ENCODE data around the gene ULK2. TPM values are rescaled to one million over a fixed set of nuclear protein-coding genes. Genes with fewer than 3 reads are reported as not detected.

Gene ULK2
- total RNA-seq, 1 experiment from 2014 or later = 12.9 TPM

- Histone ChIP-seq H3K9me3 (ENCODE audit: low read depth, low read length, poor library complexity, severe bottlenecking) (no peaks in the 10 kb centered on the region), H3K36me3 (ENCODE audit: insufficient read depth, low read length, poor library complexity, severe bottlenecking) (no peaks in the 10 kb centered on the region), H3K4me3 (ENCODE audit: low read depth, low read length, poor library complexity, severe bottlenecking) (no peak overlapping the region), H3K4me1 (ENCODE audit: insufficient read depth, low read length, poor library complexity, severe bottlenecking) (no peaks in the 10 kb centered on the region), H3K27ac (ENCODE audit: low read depth, low read length, poor library complexity, severe bottlenecking) (no peak overlapping the region), H3K27me3 (replicated peaks; ENCODE audit: insufficient read depth, low read depth, low read length, poor library complexity) (no peaks in the 10 kb centered on the region)
- no peak for DNase-seq (ENCODE audit: low spot score)
- POLR2A ChIA-PET (ENCODE audit: low non-redundant PET) = no interaction called here
- no TSS peak for BruUV-seq (replicated peaks)
- CTCF ChIA-PET = no interaction called here
- intact Hi-C loops (cut with micrococcal nuclease; ENCODE audit: unreplicated experiment) = no loop called here
- TF ChIP-seq EZH2 (IDR thresholded peaks at IDR 0.05; ENCODE audit: borderline replicate concordance, low read depth, low read length, poor library complexity, severe bottlenecking) (no peak), CTCF (conservative IDR thresholded peaks at IDR 0.05; ENCODE audit: low read depth, low read length) (no peak)
These were observed 129.0 kb downstream of the ULK2 start for GRCh38 chr17:19738757-19739156.

GRCh38 chr17:19738073-19738449 lies 129.7 kb downstream of the ULK2 start:
- TF ChIP-seq CTCF (conservative IDR thresholded peaks at IDR 0.05; ENCODE audit: low read depth, low read length) = no peak
- no peak for TF ChIP-seq EZH2 (IDR thresholded peaks at IDR 0.05; ENCODE audit: borderline replicate concordance, low read depth, low read length, poor library complexity, severe bottlenecking)
- no peaks in the 10 kb centered on the region for H3K9me3 ChIP-seq (ENCODE audit: low read depth, low read length, poor library complexity, severe bottlenecking)
- H3K4me3 ChIP-seq (ENCODE audit: low read depth, low read length, poor library complexity, severe bottlenecking) = no peak overlapping the region
- H3K4me1 ChIP-seq (ENCODE audit: insufficient read depth, low read length, poor library complexity, severe bottlenecking) = no peaks in the 10 kb centered on the region
- POLR2A ChIA-PET (ENCODE audit: low non-redundant PET) = no interaction called here
- CTCF ChIA-PET = no interaction called here
- H3K36me3 ChIP-seq (ENCODE audit: insufficient read depth, low read length, poor library complexity, severe bottlenecking) = no peaks in the 10 kb centered on the region
- no TSS peak for BruUV-seq (replicated peaks)
- no peaks in the 10 kb centered on the region for H3K27me3 ChIP-seq (replicated peaks; ENCODE audit: insufficient read depth, low read depth, low read length, poor library complexity)
- intact Hi-C loops (cut with micrococcal nuclease; ENCODE audit: unreplicated experiment) = no loop called here
- no peak overlapping the region for H3K27ac ChIP-seq (ENCODE audit: low read depth, low read length, poor library complexity, severe bottlenecking)
- DNase-seq (ENCODE audit: low spot score) = no peak

- Histone ChIP-seq H3K9me3 (ENCODE audit: low read depth, low read length, poor library complexity, severe bottlenecking) (no peaks in the 10 kb centered on the region), H3K4me3 (ENCODE audit: low read depth, low read length, poor library complexity, severe bottlenecking) (no peak overlapping the region), H3K36me3 (ENCODE audit: insufficient read depth, low read length, poor library complexity, severe bottlenecking) (no peaks in the 10 kb centered on the region), H3K27ac (ENCODE audit: low read depth, low read length, poor library complexity, severe bottlenecking) (no peak overlapping the region), H3K4me1 (ENCODE audit: insufficient read depth, low read length, poor library complexity, severe bottlenecking) (no peaks in the 10 kb centered on the region), H3K27me3 (replicated peaks; ENCODE audit: insufficient read depth, low read depth, low read length, poor library complexity) (no peaks in the 10 kb centered on the region)
- BruUV-seq (replicated peaks) = no TSS peak
- DNase-seq (ENCODE audit: low spot score) = no peak
- intact Hi-C loops (cut with micrococcal nuclease; ENCODE audit: unreplicated experiment) = no loop called here
- ChIA-PET CTCF (no interaction called here), POLR2A (ENCODE audit: low non-redundant PET) (no interaction called here)
- TF ChIP-seq EZH2 (IDR thresholded peaks at IDR 0.05; ENCODE audit: borderline replicate concordance, low read depth, low read length, poor library complexity, severe bottlenecking) (no peak), CTCF (conservative IDR thresholded peaks at IDR 0.05; ENCODE audit: low read depth, low read length) (no peak)
These were observed 130.2 kb downstream of the ULK2 start for GRCh38 chr17:19737305-19738072.
